ENCODE results near the gene IRX3.

The IRX3 gene

DNA sequence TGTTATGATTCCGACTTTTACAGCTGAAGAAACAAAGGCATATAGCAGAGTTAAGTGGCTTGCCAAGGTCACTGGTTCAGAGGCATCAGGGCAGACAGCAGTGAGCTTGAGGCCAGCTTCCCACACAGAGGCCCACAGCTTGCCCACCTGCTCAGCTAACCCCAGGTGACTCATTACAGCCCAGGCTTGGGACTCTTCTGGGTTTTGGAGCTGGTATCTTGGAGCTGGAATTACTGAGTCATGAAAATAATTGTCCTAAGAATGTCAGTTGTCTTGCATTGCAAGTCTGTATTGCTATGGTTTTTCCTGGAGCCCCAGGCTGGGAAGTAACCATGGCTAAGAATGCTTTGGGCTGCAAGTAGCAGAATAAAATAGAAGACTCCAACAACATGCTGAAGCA lies 32.4 kb upstream of the IRX3 start:
- Histone ChIP-seq H3K27ac (ENCODE audit: low read length) (no peak overlapping the region), H3K27me3 (ENCODE audit: insufficient read depth, low read length, poor library complexity) (no peaks in the 10 kb centered on the region), H2AFZ (ENCODE audit: low read depth, low read length) (peak overlapping the region; percentile 68; the same call in 1 of the 2 replicates), H3K36me3 (ENCODE audit: insufficient read depth, low read length) (no peaks in the 10 kb centered on the region), H3K4me1 (ENCODE audit: insufficient read depth, low read length) (peaks cover 5% of the 10 kb centered on the region; the same call in 1 of the 2 replicates), H3K79me2 (ENCODE audit: insufficient read depth, low read length) (no peaks in the 10 kb centered on the region), H3K4me3 (ENCODE audit: low read depth in 1 of 2, low read length in 2 of 2) (no peak overlapping the region), H4K20me1 (ENCODE audit: insufficient read depth, low read length) (no peaks in the 10 kb centered on the region), H3K9me3 (ENCODE audit: insufficient read depth, low read length, severe bottlenecking) (no peaks in the 10 kb centered on the region), H3K9ac (ENCODE audit: low read depth, low read length) (no peak overlapping the region), H3K4me2 (ENCODE audit: insufficient read depth, low read length) (no peak overlapping the region)
- TF ChIP-seq EZH2 (IDR thresholded peaks at IDR 0.05; ENCODE audit: borderline replicate concordance, low read depth, low read length, severe bottlenecking) (no peak), CTCF (IDR thresholded peaks at IDR 0.05; ENCODE audit: borderline replicate concordance, extremely low read depth, low read length, poor library complexity, severe bottlenecking) (no peak)
- DNase-seq = no peak
- no peak for ATAC-seq (ENCODE audit: insufficient read depth, low read depth)

DNA sequence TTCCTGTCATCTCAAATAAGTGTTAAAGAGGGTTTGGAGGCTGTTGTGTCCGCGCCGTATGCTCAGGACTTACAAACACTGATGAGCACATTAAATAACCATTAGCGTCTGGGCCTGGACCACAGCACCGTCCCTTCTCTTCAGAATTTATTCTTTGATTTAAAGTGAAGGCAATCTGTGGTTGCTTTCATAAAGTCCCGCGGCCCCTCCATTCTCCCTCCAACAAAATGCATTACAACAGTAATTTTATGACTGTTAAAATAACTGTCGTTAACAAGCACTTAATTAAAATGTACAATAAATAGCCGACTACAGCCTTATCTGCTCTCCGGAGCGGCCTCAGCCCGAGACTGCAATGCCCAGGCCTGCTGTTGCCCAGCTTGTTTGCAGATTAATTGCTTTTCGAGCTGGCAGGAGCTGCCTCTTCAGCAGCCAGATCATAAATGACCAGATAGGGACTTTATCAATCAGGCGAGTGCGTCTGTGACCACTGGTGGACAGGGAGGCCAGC lies 30.6 kb upstream of the IRX3 start:
- ATAC-seq (ENCODE audit: insufficient read depth, low read depth) = no peak

DNA sequence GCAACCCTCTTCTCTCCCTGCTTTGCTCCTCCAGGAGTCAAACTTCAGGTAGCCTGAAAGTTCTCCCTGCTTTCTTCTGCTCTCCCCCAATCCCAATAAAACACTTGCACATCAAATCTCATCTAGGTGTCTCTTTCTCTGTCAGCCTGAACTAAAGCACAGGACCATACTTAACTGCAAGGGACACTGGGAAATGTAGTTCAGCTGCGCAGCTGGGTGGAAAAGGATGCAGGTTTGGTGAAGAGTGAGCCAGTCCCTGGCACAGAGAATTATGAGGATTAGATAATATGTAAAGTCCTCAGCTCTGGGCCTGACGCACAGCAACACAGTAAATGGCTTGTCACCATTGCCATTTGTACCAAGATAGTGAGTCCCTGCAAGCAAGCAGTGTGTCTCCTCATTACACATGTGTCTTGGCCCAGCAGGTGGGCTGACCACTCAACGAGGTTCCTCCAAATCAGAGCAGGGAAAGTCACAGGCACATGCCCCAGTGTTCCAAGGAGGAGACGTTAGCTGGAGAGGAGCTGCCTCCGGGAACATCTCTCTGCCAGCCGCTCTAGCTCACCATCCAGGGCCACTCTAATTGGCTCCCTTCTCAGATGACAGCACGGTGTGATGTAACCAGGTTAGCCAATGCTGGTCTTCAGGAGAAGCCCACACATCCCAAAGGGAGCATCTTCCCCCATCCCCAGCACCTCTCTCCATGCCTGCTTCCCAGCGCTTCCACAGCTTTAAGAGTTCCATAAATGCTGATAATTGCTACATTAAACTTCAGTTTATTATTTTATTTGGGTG lies 29.7 kb upstream of the IRX3 start:
- no peak overlapping the region for H3K4me3 ChIP-seq (ENCODE audit: low read depth in 1 of 2, low read length in 2 of 2)
- no peak overlapping the region for H2AFZ ChIP-seq (ENCODE audit: low read depth, low read length)
- H3K27me3 ChIP-seq (ENCODE audit: insufficient read depth, low read length, poor library complexity) = no peaks in the 10 kb centered on the region
- no peak for ATAC-seq (ENCODE audit: insufficient read depth, low read depth)
- H3K4me1 ChIP-seq (ENCODE audit: insufficient read depth, low read length) = peaks cover 5% of the 10 kb centered on the region; the same call in 1 of the 2 replicates
- H3K4me2 ChIP-seq (ENCODE audit: insufficient read depth, low read length) = no peak overlapping the region
- H3K27ac ChIP-seq (ENCODE audit: low read length) = no peak overlapping the region
- no peak for DNase-seq
- H3K9ac ChIP-seq (ENCODE audit: low read depth, low read length) = no peak overlapping the region
- no peaks in the 10 kb centered on the region for H3K36me3 ChIP-seq (ENCODE audit: insufficient read depth, low read length)
- no peaks in the 10 kb centered on the region for H3K9me3 ChIP-seq (ENCODE audit: insufficient read depth, low read length, severe bottlenecking)
- H4K20me1 ChIP-seq (ENCODE audit: insufficient read depth, low read length) = no peaks in the 10 kb centered on the region
- TF ChIP-seq EZH2 (IDR thresholded peaks at IDR 0.05; ENCODE audit: borderline replicate concordance, low read depth, low read length, severe bottlenecking) (no peak), CTCF (IDR thresholded peaks at IDR 0.05; ENCODE audit: borderline replicate concordance, extremely low read depth, low read length, poor library complexity, severe bottlenecking) (no peak)
- no peaks in the 10 kb centered on the region for H3K79me2 ChIP-seq (ENCODE audit: insufficient read depth, low read length)

More for the DNA sequence above, 30.6 kb upstream of the IRX3 start:
- H3K79me2 ChIP-seq (ENCODE audit: insufficient read depth, low read length) = no peaks in the 10 kb centered on the region
- H3K4me3 ChIP-seq (ENCODE audit: low read depth in 1 of 2, low read length in 2 of 2) = no peak overlapping the region
- H4K20me1 ChIP-seq (ENCODE audit: insufficient read depth, low read length) = no peaks in the 10 kb centered on the region
- H2AFZ ChIP-seq (ENCODE audit: low read depth, low read length) = no peak overlapping the region
- peaks cover 5% of the 10 kb centered on the region; the same call in 1 of the 2 replicates for H3K4me1 ChIP-seq (ENCODE audit: insufficient read depth, low read length)
- TF ChIP-seq CTCF (IDR thresholded peaks at IDR 0.05; ENCODE audit: borderline replicate concordance, extremely low read depth, low read length, poor library complexity, severe bottlenecking) = no peak
- no peak for TF ChIP-seq EZH2 (IDR thresholded peaks at IDR 0.05; ENCODE audit: borderline replicate concordance, low read depth, low read length, severe bottlenecking)
- no peak for DNase-seq
- no peak overlapping the region for H3K27ac ChIP-seq (ENCODE audit: low read length)
- H3K27me3 ChIP-seq (ENCODE audit: insufficient read depth, low read length, poor library complexity) = no peaks in the 10 kb centered on the region
- H3K36me3 ChIP-seq (ENCODE audit: insufficient read depth, low read length) = no peaks in the 10 kb centered on the region
- no peaks in the 10 kb centered on the region for H3K9me3 ChIP-seq (ENCODE audit: insufficient read depth, low read length, severe bottlenecking)
- H3K4me2 ChIP-seq (ENCODE audit: insufficient read depth, low read length) = no peak overlapping the region
- H3K9ac ChIP-seq (ENCODE audit: low read depth, low read length) = no peak overlapping the region
